ENCODE measurements around the gene MPND.

Gene MPND

DNA sequence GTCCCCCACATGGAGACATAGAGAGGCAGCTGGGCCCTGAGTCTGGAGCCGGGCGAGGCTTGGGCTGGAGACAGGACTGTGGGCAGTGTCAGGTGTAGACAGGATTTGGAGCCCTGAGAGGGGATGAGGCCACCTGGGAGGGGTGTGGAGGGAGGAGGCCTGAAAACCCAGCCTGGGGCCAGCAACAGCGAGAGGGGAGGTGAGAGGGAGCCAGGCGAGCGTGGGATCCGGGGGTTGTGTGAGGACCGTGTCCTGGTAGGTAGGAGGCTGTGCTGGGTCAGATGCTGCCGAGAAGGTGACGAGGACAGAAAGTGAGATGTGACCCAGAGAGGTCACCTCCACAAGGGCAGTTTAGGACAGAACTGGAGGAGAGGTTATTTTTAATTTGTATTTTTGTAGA lies 7.4 kb downstream of the MPND start:
- DNase-seq, result no peak

DNA sequence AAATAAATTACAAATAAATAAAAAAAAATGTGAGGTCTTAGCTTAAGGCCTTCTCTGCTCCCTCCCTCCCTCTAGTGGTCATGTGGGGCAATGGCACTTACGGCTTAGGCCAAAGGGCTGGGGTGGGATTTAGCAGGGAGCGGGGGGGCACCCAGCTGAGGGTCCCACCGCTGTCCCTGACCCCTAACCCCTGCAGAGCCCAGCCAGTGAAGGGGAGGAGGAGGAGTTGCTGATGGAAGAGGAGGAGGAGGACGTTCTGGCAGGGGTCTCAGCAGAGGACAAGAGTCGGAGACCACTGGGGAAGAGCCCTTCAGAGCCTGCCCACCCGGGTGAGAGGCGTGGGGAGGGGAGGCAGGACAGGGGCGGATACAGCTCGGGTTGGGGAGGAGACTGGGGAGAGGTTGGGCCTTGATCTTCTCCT lies 9.3 kb downstream of the MPND start:
- no peak for DNase-seq

DNA sequence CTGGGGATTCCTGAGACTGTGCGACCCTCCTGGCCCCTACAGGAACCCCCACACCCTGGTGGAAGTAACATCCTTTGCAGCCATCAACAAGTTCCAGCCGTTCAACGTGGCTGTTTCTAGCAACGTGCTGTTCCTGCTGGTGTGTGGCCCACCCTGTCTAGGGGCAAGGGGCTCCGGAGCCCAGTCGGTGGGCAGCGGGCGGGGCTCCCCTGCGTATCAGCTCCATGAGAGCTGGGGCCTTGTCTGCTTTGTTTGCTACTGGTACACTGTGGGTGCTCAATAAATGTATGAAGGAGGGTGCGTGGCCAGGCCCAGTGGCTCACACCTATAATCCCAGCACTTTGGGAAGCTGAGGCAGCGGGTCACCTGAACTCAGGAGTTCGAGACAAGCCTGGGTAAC lies 10.9 kb downstream of the MPND start:
- DNase-seq, result no peak

DNA sequence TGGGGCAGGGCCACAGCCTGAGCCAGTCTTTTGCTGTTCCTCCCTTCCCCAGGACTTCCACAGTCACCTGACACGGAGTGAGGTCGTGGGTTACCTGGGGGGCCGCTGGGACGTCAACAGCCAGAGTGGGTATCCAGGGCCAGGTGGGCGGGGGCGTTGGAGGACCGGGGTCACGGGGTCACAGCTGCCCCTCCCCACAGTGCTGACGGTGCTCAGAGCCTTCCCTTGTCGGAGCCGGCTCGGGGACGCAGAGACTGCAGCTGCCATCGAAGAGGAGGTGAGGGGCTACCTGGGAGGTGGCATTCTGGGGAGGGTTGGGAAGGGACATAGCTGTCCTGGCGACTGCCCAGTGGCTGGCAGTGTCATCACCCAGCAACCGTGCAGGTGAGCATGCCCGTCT lies 11.5 kb downstream of the MPND start:
- DNase-seq, result no peak

DNA sequence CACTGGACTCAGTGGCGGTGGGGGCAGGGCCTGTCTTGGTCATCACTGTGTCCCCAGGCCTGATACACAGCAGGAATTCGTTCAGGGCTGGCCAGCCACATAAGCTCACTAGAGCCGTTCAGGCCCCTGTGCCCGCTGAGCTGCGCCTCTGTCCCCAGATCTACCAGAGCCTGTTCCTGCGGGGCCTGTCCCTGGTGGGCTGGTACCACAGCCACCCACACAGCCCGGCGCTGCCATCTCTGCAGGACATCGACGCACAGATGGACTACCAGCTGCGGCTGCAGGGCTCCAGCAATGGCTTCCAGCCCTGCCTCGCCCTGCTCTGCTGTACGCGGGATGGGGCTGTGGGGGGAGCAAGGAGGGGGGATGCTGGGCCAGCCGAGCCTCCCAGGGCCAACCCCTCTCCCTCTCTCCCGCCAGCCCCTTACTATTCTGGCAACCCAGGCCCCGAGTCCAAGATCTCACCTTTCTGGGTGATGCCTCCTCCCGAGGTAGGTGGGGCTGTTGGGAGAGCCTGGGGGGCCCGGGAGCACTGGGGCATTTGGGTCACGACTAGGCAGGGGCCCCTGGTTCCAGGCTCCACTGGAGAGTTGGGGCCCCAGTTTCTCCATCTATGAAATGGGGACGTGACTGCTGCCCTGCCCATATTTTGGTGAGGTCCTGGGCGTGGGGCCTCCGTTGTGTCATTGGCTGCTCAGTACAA lies 13.9 kb downstream of the MPND start:
- DNase-seq, result no peak

DNA sequence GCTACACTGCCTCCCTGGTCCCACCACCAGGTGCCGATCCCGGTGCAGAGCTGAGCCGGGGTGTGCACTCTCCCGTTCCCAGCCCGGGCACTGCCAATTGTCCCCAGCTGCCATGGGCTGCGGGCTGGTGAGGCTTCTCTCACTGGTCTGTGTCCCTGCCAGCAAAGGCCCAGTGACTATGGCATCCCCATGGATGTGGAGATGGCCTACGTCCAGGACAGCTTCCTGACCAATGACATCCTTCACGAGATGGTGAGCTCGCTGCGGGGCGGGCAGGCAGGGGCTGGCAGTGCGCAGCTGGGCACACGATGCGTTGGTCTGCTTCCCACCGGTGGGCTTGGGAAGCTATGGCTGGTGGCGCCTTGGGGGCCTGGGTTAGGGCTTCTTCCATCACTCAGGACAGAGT lies 14.6 kb downstream of the MPND start:
- DNase-seq, result no peak

DNA sequence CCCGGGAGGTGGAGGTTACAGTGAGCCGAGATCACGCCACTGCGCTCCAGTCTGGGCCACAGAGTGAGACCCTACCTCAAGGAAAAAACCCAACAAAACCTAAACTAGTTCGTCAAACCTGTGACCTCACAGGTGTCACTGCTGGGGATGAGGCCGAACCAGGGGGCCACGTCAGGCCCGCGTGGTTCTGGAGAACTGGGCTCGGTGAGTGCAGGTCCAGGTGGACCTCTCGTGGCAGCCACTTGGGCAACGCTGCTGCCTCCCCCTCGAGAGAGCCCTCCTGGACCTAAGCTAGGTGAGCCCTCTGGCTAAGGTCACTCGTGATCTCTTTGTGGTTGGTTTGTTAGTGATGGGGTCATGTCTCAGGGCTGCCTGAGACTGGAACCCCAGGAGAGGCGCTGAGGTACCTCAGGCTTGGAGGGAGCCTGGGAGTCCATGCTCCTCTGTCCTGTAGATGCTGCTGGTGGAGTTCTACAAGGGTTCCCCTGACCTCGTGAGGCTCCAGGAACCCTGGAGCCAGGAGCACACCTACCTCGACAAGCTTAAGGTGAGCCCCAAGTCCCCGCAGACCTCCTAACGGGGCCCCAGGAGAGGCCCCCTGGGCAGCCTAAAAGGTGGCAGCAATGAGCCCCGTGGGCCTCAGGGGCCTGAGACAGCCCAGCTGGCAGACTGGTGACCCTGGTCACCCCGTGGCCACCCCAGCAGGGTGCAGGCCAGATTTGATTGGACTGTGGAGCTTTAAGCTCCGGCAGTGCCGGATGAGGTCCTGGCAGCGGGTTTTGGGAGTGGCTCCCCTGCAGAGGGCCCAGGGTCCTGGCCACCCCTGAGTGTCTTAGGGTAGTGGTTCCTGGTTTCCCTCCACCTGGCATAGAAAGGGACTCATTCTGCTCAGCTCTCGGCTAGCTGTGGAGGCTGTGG lies 15.6 kb downstream of the MPND start:
- DNase-seq, result no peak

DNA sequence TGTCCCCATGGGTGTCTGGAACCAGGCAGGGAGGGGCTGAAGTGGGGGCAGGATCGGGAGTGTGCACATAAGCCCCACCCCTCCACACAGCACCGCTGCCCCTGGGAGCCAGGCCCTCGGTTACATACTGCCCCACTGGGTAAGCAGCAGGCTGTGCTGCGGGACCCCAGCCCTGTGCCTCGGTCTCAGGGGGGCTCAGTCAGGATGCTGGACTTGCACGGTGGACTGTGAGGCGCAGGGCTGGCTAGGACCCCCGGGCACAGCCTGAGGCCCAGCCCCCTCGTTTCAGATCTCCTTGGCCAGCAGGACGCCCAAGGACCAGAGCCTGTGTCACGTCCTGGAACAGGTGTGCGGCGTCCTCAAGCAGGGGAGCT lies 16.3 kb downstream of the MPND start:
- no peak for DNase-seq

DNA sequence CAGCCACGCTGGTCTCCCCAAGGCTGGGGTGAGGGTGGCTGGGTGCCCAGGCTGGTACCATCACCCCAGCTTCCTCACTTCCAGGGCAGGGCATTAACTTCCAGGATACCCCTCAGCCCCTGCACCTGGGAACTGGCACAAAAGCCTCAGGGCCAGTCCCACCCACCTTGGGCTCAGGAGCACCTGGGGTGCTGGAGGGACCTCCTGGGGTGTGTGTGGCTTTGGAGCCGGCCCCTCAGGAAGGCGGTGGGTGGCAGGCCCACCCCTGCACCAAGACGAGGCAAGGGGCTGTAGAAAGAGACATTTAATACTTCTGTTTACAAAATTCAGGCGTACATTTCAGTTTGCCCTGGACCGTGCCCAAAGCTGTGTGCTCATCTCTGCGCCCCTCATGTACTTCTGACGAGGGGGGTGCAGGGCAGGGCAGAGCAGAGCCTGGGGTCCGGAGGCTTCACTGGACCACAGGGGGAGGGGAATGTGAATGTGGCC lies 16.8 kb downstream of the MPND start:
- no peak for DNase-seq

DNA sequence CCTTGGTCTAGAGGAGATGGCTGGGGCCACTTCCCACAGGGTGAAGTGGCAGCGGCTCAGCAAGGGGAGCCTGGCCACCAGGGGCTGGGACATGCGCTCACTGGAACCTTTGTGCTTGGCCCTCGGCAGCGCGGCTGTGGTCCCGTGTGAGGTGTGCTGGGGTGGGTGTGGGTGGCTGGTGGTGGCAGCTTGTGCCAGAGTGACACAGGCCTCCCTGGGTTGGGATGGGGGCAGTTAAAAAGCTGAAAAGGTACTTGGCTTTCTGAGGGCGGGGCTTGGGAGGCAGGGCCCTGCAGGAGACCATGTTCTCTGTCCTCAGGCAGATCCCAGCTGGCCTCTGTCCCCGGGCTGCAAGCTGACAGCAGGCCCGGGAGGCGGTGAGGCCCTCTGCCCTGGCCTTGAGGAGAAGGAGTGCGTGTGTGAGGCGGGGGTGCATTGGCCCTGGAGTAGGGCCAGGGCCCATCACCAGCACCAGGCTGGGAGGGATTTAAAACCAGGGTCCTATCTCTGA lies 17.3 kb downstream of the MPND start:
- no peak for DNase-seq

DNA sequence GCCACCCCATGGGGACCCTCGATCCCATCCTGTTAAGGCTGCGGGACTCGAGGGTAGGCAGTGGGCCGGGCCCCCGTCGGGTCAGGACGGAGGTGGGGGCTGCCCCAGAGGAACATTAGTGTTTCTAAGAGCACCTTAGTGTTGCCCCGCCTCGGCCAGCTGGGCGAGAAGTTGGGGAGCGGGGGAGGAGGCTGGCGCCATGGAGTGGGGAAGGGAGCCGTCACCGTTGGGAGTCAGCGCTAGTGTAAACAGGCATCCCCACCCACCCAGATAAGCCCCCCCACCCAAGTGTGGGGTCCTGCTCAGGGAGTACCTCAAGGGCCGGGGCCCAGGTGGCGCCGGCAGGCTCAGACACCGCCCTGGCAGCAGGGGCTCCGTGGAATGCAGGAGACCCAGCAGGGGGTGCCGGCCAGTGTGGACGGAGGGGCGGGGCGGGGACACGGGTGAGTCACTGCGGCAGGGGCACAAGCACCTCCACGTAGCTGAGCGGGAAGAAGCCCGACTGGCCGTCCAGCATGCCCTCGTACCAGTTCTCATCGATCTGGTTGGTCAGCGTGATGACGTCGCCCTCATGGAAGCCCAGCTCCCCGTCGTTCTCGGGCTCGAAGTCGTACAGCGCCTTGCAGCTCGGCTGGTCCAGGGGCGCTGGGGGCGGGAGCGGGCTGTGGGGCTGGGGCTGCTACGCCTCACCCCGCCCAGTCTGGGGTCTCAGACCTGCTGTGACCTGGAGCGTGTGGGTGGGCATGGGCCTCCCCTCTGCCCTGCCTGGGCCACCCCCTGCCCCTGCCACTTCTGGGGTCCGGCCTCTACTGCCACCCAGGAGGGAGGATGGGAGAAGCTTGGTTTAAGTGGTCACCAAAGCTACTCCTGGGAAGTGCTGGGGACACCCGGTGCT lies 18.0 kb downstream of the MPND start:
- DNase-seq, result no peak

DNA sequence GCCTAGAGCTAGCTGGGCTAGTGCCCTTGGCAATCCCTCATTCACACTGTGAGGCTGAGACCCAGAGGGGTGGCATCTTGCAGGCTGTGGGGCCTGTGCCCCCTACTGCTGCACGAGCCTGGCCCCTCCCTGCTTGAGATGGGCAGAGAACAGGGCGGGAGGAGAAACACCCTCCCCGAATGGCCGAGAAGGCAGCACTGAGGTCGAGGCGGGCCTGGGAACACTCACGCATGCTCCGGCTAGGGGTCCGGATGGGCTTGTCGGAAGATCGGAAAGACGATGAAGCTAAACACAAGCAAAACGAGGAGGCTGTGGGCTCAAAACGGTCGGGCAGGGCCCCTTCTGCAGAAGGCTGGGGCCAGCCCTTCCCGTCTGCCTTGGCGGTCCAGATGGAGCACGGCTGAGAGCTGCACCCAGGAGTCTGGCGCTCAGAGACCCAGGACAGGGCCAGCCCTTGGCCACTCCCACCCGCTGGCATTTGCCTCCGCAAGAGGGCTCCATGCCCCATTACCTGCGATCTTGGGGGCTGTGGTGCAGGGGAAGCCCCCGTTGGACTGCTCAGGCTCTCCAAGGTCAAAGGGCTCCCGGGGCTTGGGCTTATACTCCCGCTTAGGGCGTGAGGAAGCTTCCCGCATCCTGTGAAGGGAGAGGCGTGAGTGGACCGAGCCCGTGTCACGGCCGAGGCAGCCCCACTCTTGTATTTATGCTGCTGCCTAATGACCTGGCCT lies 18.9 kb downstream of the MPND start:
- no peak for DNase-seq

DNA sequence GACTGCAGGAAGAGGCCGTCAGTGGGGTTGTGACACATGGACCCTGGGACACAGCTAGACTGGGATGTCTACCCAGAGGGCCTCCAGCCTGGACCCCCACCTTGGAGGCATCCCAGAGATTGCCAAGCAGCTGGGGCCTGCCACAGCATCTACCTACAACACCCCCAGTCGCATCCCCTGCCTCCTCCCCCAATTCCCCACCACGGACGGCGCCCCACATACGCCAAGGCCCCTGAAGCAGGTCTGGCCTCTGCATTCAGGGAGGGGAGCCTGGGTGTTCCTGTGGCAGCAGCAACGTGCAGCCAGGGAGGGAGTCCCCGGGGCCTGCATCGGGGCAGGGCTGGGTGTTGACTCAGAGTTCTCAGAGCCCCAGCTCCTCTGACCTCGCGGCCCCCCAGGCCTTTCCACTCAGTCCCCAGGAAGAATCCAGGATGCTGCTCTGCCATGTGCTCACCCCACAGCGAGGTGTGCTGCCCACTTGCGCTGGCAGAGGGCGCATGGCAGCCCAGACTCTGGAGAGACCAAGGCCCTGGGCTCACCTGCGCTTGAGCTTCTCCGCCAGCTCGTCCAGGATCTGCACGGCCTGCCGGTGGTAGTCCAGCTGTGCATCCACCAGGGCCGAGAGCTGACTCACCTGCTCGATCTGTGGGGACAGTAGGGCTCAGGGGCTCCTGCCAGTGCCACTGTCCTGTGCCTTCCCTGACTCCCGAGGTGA lies 19.6 kb downstream of the MPND start:
- DNase-seq, result no peak

DNA sequence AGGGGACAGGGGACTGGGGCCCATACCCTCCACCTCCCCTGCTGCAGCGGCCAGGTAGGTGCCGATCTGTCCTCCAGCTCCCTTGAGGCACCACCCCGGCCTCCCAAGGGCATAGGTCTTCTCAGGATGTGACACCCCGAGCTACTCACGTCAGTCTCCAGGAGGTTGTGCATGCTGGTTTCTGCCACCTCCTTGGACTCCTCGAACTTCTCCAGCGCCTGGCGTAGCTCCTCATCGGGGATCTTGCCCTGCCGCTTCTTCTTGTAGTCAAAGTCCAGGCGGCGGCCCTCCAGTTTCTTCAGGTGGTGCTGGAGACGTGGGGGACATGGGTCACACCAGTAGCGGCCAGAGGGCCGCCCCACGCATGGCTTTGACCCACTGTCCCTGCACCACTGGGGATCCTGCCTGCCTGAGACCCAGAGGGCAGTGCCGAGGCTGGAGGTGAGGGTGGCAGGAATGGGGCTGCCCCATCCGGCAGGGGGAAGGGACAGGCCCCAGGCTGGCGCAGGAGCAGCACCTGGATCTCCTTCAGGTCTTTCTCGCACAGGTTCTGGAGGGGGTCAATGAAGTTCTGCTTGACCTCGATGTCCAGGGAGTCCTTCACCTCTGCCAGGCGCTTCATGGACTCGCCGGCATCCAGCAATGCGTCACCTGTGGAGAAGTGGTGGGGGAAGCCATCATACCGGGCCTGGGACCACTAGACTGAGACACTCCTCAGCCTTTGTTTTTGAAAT lies 20.4 kb downstream of the MPND start:
- DNase-seq, result no peak

DNA sequence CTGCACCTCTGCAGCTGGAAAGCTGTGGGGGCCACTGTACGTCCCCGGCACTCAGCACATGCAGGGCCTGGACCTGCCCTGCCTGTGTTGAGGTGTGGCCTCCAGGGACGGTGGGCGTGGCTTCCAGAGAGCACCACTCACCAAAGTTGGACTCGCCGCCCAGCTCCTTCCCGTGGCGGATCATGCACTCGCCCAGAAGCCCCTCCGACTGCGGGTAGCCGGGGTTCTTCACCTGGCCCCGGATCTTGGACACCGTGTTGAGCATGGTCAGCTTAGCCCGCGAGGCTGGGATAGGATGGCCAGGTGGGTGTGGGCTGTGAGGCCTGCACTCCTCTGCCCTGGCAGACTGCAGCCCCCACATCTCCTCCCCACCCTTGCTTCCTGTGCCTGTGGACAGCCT lies 22.0 kb downstream of the MPND start:
- DNase-seq, result no peak

DNA sequence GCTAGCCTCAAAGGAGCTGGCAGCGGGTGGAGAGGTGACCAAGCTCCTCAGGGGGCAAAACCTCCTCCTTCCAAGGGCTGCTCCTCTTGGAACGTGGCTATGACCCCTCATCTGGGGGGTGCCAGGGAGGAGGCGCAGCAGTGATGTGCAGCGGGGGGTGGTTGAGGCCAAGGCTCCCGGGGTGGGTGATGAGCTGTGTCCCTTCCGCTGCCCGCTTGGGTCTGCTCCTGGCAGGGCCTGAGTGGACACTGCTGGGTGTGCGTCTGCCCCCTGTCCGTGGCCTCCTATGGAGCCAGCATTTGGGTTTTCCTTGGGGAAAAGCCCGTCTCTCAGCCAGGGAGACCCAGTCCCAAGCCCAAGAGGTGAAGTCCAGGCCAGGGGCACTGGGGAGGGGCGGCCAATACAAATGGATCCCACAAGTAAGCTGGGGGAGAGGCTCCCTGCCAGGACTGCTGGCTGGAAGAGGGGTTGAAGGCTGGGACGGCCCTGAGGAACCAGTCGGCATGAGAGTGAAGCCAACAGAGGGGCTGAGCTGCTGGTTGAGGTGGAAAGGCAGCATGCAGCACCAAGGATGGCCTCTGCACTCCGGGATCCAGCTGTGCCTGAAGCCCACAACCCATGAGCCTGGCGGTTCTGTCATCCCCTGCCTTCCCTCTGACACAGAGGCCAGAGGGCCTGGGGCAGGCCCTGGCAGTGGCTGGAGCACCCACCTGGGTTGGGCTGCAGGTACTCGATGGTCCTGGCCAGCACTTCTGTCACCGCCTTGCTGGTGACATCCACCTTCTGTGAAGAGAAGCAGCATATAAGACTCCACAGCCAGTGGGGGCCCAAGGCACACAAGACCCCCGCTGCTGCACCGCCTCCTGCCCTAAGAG lies 22.7 kb downstream of the MPND start:
- no peak for DNase-seq

DNA sequence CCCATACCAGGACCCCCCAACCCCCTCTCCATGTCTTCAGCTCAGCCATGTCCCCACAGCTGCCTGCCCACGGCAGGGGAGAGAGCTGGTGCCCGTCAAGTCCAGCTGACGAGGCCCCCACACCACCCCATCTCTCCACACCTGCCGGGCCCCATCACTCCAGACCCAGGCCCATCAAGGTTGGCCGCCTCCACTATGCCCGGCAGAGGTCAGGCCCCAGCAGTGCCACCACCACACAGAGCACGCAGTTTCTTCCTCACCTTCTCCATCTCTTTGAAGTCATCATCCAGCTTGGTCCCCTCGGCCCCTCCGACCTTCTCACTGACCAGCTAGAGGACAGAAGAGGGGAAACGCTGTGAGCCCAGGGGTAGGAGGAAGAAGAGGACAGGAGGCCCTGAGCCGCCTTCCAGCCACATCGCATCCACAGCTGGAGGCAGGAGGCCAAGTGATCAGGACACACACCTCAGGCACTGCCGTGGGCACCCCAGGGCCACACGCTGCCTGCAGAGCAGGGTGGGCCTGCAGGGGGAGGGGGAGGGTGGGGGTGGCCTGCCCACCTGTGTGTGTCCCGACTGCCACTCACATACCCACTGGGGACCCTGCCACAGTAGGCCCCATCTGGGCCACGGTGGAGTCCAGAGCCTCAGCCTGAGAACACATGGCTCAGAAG lies 23.4 kb downstream of the MPND start:
- DNase-seq, result no peak

DNA sequence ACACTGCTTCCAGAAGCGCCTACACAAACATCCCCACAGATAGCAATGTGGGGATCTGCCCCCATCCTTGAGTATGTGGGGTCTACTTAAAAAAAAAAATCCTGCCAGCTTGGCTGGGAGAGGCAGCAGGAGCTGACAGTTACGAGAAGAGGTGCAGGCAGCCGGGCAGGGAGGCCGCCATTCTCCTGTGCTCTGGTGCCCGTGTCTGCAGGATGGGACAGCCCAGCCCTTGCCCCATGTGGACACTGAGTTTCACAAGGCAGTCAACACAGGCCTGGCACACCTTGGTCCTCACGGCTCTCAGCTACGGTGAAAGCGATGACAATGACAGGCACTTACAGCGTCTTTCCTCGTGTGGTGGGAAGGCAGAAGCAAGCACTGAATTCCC lies 24.0 kb downstream of the MPND start:
- DNase-seq, result no peak

DNA sequence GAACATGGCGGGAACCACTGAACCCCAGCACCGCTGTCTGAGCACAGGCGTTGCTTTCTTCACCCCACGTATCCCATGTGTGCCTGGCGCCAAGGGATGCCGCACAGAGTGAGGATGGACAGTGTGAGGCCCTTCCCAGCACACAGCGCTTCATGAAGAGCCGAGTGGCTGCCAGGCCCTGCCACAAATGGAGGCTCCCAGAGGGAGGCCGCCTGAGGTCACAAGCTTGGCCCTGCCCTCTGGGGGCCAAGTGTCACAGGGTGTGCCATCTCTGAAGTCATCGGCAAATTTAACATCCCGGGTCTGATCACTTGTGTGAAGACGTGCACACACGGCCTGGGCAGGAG lies 24.4 kb downstream of the MPND start:
- no peak for DNase-seq
